Natural killer cell (primary cell): ENCODE measurements around the gene IGF2. TPM values are rescaled to one million over a fixed set of nuclear protein-coding genes. Genes with fewer than 3 reads are reported as not detected.

ENCODE experiments used
- ATAC-seq, 3 donors: fragments of 150-1000 bp in 2 of 3; fragments of 200-7000 bp in 1 of 3; cut with Tn5 transposase; 1 replicate in 1 of 3; 2 replicates in 2 of 3; pipeline ENCODE4 v1.10.0; 2021; ENCODE audit warnings: mild to moderate bottlenecking in 2 of 3, moderate library complexity in 2 of 3
- DNase-seq, 2 donors: peaks; one replicate each; pipeline versions ENCODE4 v3.0.0 to v3.0.0-alpha.2; 2013 to 2021; ENCODE audit warnings: mixed read lengths in 1 of 2
- H3K27ac ChIP-seq: one replicate; pipeline ENCODE4 v1.5.1; 2013; ENCODE audit warnings: mild to moderate bottlenecking, low read length
- H3K27me3 ChIP-seq: one replicate; pipeline ENCODE4 v1.6.1; 2013; ENCODE audit warnings: low read length; ENCODE audit not compliant: control insufficient read depth, insufficient read depth
- H3K36me3 ChIP-seq: one replicate; pipeline ENCODE4 v1.6.1; 2013; ENCODE audit warnings: low read length; ENCODE audit not compliant: control insufficient read depth, insufficient read depth
- H3K4me1 ChIP-seq: one replicate; pipeline ENCODE4 v1.6.1; 2013; ENCODE audit warnings: low read length; ENCODE audit not compliant: control insufficient read depth, insufficient read depth
- H3K4me3 ChIP-seq: one replicate; pipeline ENCODE4 v1.5.1; 2013; ENCODE audit warnings: low read length
- H3K9me3 ChIP-seq: one replicate; pipeline ENCODE4 v1.6.1; 2013; ENCODE audit warnings: low read length; ENCODE audit not compliant: control insufficient read depth, insufficient read depth
- H3K27ac Mint-ChIP-seq, 2 donors: one replicate each; pipeline ENCODE4 v1.8.0; 2022; ENCODE audit warnings: mild to moderate bottlenecking in 2 of 2, mixed read lengths in 2 of 2, moderate library complexity in 1 of 2
- H3K27me3 Mint-ChIP-seq, 2 donors: one replicate each; pipeline ENCODE4 v1.8.0; 2022; ENCODE audit warnings: low read depth in 2 of 2, mixed read lengths in 2 of 2
- H3K36me3 Mint-ChIP-seq: one replicate; pipeline ENCODE4 v1.8.0; 2022; ENCODE audit warnings: mixed read lengths
- H3K4me1 Mint-ChIP-seq, 2 donors: one replicate each; pipeline ENCODE4 v1.8.0; 2022; ENCODE audit warnings: mixed read lengths in 2 of 2
- H3K4me3 Mint-ChIP-seq: one replicate; pipeline ENCODE4 v1.8.0; 2022; ENCODE audit warnings: mild to moderate bottlenecking, moderate library complexity, mixed read lengths
- H3K9me3 Mint-ChIP-seq, 2 donors: one replicate each; pipeline ENCODE4 v1.8.0; 2022; ENCODE audit warnings: mixed read lengths in 2 of 2
- CTCF ChIP-seq: fragments of 200-600 bp; IDR thresholded peaks from one replicate; pipeline ENCODE4 v1.8.0; 2022; ENCODE audit warnings: antibody characterized with exemption
- WGBS: methylation state at CpG from one replicate; pipeline ENCODE4 v1.1.7; 2013; ENCODE audit warnings: missing lambda C conversion rate; ENCODE audit not compliant: insufficient coverage; 5-methylcytosine and 5-hydroxymethylcytosine counted together
- intact Hi-C: fragments of 100-400 bp; cut with micrococcal nuclease; formaldehyde crosslinking; loops from one replicate; pipeline ENCODE4 v1.14.2; 2022
- total RNA-seq, 4 donors: library from RNA; stranded (reverse); fragments of 120-200 nt in 1 of 4; gene quantifications; one replicate each; pipeline versions ENCODE4 v1.2.3 to v1.2.4, GENCODE V29; 2013 to 2022

The IGF2 gene
- total RNA-seq, 3 donors from 2014 or later (not counting 1 experiment from before 2014, with no cell fraction given) = not detected

- H3K27ac ChIP-seq = no peak overlapping the region
- ATAC-seq (no peak), DNase-seq (no peak)
- Mint-ChIP-seq H3K9me3 (no peaks in the 10 kb centered on the region), H3K4me1 (no peaks in the 10 kb centered on the region), H3K36me3 (no peaks in the 10 kb centered on the region), H3K27me3 (peaks cover 19% of the 10 kb centered on the region in 2 donors), H3K4me3 (no peak overlapping the region), H3K27ac (no peak overlapping the region)
- WGBS = 86% methylated on average over 1 of the region's 4 CpGs
- no peak for TF ChIP-seq CTCF
- H3K36me3 ChIP-seq = no peaks in the 10 kb centered on the region
- H3K4me1 ChIP-seq = no peaks in the 10 kb centered on the region
- no peaks in the 10 kb centered on the region for H3K9me3 ChIP-seq
- intact Hi-C loops = no loop called here
- no peak overlapping the region for H3K4me3 ChIP-seq
- H3K27me3 ChIP-seq = no peaks in the 10 kb centered on the region
These were observed 20.5 kb downstream of the IGF2 start for GRCh38 chr11:2118677-2119076.

- no peak for ATAC-seq
- Mint-ChIP-seq H3K4me1 (no peaks in the 10 kb centered on the region), H3K36me3 (no peaks in the 10 kb centered on the region), H3K9me3 (no peaks in the 10 kb centered on the region), H3K27ac (no peak overlapping the region), H3K4me3 (no peak overlapping the region), H3K27me3 (peaks cover 14 to 19% of the 10 kb centered on the region in 2 donors)
- H3K9me3 ChIP-seq = no peaks in the 10 kb centered on the region
- H3K36me3 ChIP-seq = no peaks in the 10 kb centered on the region
- intact Hi-C loops = no loop called here
- no peak for DNase-seq
- TF ChIP-seq CTCF = no peak
- no peak overlapping the region for H3K4me3 ChIP-seq
- no peaks in the 10 kb centered on the region for H3K4me1 ChIP-seq
- 97% methylated on average over 1 of the region's 1 CpG for WGBS
- no peaks in the 10 kb centered on the region for H3K27me3 ChIP-seq
- H3K27ac ChIP-seq = no peak overlapping the region
These were observed 22.5 kb downstream of the IGF2 start for GRCh38 chr11:2116680-2117079.

GRCh38 chr11:2115308-2115707, 23.9 kb downstream of the IGF2 start:
- TF ChIP-seq CTCF = no peak
- Histone ChIP-seq H3K4me3 (no peak overlapping the region), H3K27me3 (no peaks in the 10 kb centered on the region), H3K27ac (no peak overlapping the region), H3K36me3 (no peaks in the 10 kb centered on the region), H3K9me3 (no peaks in the 10 kb centered on the region), H3K4me1 (no peaks in the 10 kb centered on the region)
- peaks cover 14 to 21% of the 10 kb centered on the region in 2 donors for H3K27me3 Mint-ChIP-seq
- H3K36me3 Mint-ChIP-seq = no peaks in the 10 kb centered on the region
- DNase-seq (no peak), ATAC-seq (no peak)
- no peak overlapping the region for H3K4me3 Mint-ChIP-seq
- WGBS = 94% methylated on average over 12 of the region's 12 CpGs
- no peak overlapping the region for H3K27ac Mint-ChIP-seq
- intact Hi-C loops = no loop called here
- H3K9me3 Mint-ChIP-seq = no peaks in the 10 kb centered on the region
- no peaks in the 10 kb centered on the region for H3K4me1 Mint-ChIP-seq
